Loucy (cell line): ENCODE results near the gene FRMD5.

Experiments
- EZH2phosphoT487 ChIP-seq: fragments of 200-600 bp; IDR thresholded peaks from 2 replicates; pipeline ENCODE4 v1.6.1; 2018; ENCODE audit warnings: antibody characterized with exemption, mild to moderate bottlenecking, moderate library complexity, borderline replicate concordance
- TF ChIP-seq, protein P1 (sequence below): fragments of 200-600 bp; sonication (generic); conservative IDR thresholded peaks from 2 replicates; pipeline ENCODE4 v1.5.1; 2014; ENCODE audit warnings: mild to moderate bottlenecking, antibody characterized with exemption, low read length

DNA sequence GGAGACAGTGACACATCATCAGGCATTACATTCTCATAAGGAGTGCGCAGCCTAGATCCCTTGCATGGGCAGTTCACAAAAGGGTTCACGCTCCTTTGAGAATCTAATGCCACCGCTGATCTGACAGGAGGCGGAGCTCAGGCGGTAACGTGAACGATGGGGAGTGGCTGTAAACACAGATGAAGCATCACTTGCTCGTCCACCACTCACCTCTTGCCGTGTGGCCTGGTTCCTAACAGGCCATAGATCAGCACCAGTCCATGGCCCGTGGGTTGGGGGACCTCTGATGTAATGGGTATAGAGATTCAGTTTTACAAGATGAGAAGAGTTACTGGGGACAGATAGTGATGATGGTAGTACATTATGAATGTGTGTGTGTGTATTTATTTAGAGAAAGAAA lies 63.0 kb downstream of the FRMD5 start:
- TF ChIP-seq, protein P1, sequence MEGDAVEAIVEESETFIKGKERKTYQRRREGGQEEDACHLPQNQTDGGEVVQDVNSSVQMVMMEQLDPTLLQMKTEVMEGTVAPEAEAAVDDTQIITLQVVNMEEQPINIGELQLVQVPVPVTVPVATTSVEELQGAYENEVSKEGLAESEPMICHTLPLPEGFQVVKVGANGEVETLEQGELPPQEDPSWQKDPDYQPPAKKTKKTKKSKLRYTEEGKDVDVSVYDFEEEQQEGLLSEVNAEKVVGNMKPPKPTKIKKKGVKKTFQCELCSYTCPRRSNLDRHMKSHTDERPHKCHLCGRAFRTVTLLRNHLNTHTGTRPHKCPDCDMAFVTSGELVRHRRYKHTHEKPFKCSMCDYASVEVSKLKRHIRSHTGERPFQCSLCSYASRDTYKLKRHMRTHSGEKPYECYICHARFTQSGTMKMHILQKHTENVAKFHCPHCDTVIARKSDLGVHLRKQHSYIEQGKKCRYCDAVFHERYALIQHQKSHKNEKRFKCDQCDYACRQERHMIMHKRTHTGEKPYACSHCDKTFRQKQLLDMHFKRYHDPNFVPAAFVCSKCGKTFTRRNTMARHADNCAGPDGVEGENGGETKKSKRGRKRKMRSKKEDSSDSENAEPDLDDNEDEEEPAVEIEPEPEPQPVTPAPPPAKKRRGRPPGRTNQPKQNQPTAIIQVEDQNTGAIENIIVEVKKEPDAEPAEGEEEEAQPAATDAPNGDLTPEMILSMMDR: no peak
- no peak for TF ChIP-seq EZH2phosphoT487
